Astrocyte (in vitro differentiated cells and primary cell): ENCODE data around the gene CEP68.

ENCODE experiments used
- EZH2 ChIP-seq: IDR thresholded peaks from 2 replicates; pipeline ENCODE4 v1.6.1; 2012; ENCODE audit warnings: mild to moderate bottlenecking, low read length, inconsistent platforms; ENCODE audit not compliant: insufficient read depth
- TF ChIP-seq, protein P1 (sequence below): IDR thresholded peaks from 2 replicates; pipeline ENCODE4 v1.5.1; 2011; ENCODE audit warnings: low read depth, mild to moderate bottlenecking, inconsistent platforms, low read length, moderate library complexity; ENCODE audit not compliant: insufficient read depth

DNA sequence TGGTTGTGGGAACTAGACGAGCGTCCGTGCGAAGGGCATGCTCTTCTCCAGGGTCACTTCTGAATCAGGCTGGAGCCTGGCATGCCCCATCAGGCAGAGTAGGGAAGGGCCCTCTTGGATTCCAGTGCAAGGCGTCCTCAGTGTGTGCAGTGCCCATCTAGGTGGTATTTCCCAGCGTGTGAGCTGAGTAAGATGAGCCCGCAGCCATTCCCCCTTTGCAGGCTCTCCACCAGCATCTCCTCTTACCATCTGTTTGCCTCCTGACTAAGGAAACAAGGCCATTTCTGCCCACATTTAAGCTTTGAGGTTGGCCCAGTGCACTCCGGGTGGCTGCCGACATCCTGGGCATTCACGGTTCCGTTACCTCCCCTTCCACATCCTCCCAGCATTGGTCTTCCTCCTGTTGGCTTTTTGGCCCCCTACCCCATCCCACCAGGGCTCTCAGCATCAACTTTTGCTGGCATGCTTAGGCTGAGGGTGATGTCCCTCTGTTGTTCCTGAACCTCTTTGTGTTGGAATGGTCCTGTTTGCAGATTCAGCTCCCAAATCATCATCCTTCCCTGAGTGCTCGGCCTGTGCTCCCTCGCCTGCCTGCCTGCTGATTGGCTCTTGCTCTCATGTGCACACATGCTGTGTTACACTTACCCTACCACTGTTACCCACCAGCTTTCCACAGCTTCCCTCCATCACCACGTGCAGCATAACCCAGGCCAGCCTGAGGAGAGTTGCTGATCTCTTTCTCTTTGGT lies 11.8 kb downstream of the CEP68 start:
- TF ChIP-seq, protein P1, sequence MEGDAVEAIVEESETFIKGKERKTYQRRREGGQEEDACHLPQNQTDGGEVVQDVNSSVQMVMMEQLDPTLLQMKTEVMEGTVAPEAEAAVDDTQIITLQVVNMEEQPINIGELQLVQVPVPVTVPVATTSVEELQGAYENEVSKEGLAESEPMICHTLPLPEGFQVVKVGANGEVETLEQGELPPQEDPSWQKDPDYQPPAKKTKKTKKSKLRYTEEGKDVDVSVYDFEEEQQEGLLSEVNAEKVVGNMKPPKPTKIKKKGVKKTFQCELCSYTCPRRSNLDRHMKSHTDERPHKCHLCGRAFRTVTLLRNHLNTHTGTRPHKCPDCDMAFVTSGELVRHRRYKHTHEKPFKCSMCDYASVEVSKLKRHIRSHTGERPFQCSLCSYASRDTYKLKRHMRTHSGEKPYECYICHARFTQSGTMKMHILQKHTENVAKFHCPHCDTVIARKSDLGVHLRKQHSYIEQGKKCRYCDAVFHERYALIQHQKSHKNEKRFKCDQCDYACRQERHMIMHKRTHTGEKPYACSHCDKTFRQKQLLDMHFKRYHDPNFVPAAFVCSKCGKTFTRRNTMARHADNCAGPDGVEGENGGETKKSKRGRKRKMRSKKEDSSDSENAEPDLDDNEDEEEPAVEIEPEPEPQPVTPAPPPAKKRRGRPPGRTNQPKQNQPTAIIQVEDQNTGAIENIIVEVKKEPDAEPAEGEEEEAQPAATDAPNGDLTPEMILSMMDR, result no peak
- TF ChIP-seq EZH2, result no peak
